NCI-H748 treated with DMSO at 0.1 percent for 48 hours (cell line): ENCODE data around the gene BRAF.
"Not testable (repeated sequence)": the region's sequence is repeated elsewhere in the genome, so short reads cannot be mapped to it uniquely, and the experiment has no call there.

ENCODE experiments used
- DNase-seq: peaks from one replicate; lab custom pipeline; 2025; lab: John Stamatoyannopoulos, UW

Gene BRAF

GRCh38 chr7:140678816-140679130, 246.0 kb downstream of the BRAF start:
- no peak for DNase-seq

DNA sequence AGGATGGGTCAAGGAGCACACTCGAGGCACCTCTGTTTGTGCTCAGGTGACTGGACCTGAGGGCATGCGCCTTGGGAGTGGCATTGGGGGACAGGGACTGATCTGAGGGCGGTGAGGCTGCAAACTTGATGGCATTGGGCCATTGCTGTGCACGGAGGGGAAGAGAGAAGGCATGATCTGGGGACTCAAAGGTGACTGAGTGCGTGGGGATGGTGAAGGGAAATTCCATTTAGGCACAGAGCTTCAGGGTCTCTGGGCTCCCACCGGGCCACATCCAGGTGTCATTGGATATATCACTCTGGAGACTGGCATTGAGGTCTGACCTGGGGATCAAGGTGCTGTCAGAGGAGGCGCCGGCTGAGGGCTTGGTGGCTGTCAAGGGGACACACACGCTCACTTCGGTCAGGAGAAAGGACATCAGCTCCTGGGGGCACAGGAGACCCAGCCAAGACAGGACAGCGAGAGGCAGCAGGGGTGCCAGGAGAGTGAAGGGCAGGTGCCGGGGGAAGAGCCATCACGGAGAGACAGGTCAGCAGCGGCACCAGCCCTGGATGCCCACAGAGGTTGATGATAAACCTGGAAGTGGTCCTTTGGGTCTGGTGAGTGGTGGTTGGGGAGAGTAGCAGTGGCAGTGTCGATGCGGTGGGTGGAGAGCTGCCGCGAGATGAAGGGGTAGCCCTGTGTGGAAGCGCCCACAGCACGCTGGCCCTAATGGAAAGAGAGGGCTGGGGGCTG, 246.5 kb downstream of the BRAF start:
- DNase-seq = no peak

DNA sequence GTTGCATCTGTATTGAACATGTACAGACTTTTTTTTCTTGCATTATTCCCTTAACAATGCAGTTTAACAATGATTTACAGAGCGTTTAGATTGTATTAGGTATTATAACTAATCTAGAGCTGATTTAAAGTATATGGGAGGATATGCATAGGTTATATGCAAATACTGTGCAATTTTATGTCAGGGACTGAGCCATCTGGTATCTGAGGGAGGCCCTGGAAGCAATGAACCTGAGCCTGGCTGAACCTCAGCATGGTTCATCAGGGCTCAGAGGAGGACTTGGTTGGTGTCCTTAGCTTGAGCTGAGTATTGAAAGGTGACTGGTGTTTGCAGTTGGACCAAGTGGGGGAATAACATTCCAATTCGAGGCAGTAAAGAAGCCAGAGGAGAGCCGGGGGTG, 247.2 kb downstream of the BRAF start:
- no peak for DNase-seq

DNA sequence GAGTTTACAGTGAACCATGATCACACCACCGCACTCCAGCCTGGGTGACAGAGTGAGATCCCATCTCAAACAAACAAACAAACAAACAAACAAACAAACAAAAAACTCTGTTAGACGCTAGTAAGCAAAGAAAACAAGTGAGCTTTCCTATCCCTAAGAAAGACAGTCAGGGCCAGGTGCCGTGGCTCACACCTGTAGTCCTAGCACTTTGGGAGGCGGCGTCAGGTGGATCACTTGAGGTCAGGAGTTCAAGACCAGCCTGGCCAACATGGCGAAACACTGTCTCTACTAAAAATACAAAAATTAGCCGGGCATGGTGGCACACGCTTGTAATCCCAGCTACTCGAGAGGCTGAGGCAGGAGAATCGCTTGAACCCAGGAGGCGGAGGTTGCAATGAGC, 247.8 kb downstream of the BRAF start:
- DNase-seq = not testable (repeated sequence)

GRCh38 chr7:140676306-140676705, 248.4 kb downstream of the BRAF start:
- DNase-seq = no peak

- DNase-seq = no peak
These were observed 249.0 kb downstream of the BRAF start for GRCh38 chr7:140675726-140676125.

DNA sequence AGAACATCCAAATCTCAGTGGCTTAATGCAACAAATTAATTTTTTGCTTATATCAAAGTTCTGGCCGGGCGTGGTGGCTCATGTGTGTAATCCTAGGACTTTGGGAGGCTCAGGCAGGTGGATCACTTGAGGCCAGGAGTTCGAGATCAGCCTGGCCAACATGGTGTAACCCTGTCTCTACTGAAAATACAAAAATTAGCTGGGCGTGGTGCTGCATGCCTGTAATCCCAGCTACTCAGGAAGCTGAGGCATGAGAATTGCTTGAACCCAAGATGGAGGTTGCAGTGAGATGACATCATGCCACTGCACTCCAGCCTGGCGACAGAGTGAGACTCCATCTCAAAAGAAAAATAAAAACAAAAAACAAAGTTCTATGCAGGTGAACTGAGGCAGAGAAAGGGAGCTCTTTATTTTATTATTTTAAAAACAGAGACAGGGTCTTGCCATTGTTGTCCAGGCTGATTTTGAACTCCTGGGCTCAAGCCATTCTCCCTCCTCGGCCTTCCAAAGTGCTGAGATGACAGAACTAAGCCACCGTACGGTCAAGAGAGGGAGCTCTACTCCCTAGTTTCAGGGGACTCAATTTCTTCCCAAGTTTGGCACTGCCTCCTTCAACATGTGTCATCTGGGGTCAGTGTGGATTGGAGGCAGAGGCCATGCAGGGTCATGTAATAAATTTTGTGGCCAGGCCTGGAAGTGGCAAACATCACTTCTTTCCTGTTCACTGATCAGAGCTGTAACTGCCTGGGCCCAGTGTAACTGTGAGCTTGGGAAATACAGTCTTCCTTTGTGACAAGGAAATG, 249.6 kb downstream of the BRAF start:
- no peak for DNase-seq

DNA sequence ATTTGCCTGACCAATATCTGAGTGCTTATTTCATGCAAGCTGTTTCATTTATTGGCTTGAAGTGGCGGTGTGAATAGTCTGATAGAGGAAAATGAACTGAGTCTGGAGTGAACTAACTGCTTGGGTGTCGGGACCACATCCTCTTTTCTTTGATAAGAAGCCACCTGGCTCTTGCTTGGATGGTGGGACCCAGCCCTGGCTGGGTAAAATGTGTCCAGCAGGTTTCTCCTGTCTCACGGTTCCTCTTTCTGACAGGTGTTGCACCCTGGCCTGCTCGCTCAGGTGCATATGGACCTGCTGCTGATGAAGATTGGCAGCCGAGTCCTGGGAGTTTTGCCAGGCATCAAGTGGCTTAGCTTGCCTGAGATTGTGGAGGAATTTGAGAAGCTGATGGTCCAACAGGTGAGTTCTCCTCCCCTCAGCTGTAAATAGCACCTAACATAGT, 250.4 kb downstream of the BRAF start:
- DNase-seq = no peak

DNA sequence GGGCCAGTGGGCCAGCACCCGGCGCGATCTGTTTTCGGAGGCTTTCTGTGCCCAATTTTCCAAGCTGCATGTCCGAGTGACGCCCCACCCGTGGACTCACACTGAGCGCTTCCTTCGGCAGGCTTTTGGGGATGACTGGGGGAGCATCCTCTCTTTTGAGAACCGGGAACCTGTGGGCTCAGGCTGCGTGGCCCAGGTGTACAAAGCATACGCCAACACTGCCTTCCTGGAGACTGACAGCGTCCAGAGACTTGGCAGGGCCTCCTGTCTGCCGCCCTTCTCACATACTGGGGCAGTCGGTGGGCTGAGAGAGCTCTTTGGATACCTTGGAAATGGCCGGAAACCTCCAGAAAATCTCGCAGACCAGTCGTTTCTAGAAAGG, 251.0 kb downstream of the BRAF start:
- DNase-seq = no peak

DNA sequence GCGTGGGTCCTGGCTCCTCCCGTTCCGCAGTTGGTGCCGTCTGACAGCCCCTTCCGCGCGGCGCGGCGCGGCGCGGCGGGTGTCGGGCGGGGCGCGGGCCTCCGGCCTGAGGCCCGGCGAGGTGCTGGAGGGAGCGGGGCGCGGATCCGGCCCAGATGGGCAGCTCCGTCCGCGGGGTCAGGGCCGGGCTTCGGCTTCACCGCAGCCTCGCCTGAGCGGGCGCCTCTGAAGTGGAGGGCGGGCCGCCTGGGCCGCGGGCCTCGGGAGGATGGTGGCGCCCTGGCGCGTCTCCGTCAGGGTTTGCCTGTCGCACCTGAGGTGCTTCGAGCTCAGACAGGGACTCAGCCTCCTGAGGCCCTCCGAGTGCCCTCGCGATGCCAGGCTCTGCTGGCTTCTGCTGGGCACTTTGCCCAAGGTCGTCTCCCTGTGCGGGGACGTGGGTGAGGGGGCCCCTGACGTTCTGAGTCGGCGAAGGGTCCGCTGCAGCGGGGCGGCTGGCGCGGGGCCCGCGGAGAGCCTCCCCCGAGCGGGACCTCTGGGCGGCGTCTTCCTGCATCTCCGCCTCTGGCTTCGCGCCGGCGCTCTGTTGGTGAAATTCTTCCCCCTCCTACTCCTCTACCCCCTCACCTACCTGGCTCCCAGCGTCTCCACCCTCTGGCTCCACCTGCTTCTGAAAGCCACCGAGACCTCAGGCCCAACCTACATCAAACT, 251.5 kb downstream of the BRAF start:
- peak; percentile 41 for DNase-seq

GRCh38 chr7:140672382-140673062, 252.2 kb downstream of the BRAF start, which contains the start of gene ADCK2:
TSS of gene ADCK2 (plus strand) at chr7:140672945. CDS start at chr7:140673331, 386 bp downstream.
- DNase-seq = no peak

DNA sequence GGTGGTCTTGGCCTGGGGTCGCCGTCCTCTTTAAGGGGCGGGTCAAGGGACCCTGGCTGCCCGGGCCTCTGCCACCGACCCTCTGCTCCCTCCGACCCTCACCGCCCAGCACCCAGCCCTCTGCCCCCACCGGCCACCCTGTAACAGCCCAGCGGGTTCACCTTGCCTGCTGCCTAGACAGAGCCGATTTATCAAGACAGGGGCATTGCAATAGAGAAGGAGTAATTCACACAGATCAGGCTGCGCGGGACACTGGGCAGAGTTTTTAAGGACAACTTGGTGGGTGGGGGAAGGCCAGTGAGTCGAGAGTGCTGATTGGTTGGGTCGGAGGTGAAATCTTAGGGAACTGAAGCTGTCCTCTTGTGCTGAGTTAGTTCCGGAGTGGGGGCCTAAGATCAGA, 252.8 kb downstream of the BRAF start:
- DNase-seq = no peak

- DNase-seq = no peak
These were observed 254.3 kb downstream of the BRAF start for GRCh38 chr7:140670343-140670935.

DNA sequence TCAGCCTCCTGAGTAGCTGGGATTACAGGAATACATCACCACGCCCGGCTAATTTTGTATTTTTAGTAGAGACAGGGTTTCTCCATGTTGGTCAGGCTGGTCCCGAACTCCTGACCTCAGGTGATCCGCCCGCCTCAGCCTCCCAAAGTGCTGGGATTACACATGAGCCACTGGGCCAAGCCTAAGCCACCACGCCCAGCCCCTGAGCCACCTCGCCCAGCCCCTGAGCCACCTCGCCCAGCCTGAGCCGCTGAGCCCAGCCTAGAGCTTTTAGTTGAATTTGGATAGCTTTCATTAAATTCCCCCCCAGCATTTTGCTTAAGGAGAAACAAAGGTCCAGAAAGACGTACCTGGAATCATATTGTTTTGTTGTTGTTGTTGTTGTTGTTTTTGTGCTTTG, 254.9 kb downstream of the BRAF start:
- not testable (repeated sequence) for DNase-seq

DNA sequence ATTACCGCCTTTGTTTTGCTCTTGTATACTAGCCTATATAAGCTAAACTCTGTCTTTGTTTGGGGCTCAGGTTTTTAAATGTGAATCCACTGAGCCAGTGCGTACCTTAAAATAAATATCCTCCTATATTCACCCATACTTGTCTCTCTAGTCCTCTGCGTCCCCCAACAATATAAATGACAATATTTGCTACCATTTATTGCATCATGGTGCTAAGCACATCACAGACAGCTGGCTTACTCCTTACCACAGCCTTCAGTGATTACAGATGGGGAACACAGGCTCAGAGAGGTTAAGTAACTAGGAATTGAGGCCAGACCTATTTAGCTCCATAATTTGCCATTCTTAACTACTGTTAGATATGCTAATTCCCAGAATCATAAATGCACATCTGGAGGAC, 255.4 kb downstream of the BRAF start:
- DNase-seq = no peak
